DOHH2 (cell line): ENCODE data around the gene SMC4.

Experiments
- H3F3A ChIP-seq: fragments of 200-600 bp; sonication (generic), shearing (Covaris generic); 2 replicates; pipeline ENCODE4 v1.6.0; 2016; ENCODE audit warnings: antibody characterized with exemption, mild to moderate bottlenecking; ENCODE audit not compliant: control insufficient read depth, insufficient read depth
- H3K27ac ChIP-seq: fragments of 200-600 bp; sonication (generic); 2 replicates; pipeline ENCODE4 v1.5.1; 2014; ENCODE audit warnings: low read depth, mild to moderate bottlenecking, low read length, moderate library complexity
- H3K27me3 ChIP-seq: fragments of 200-600 bp; sonication (generic); 2 replicates; pipeline ENCODE4 v1.6.1; 2014; ENCODE audit warnings: mild to moderate bottlenecking, low read length, mixed read lengths; ENCODE audit not compliant: control insufficient read depth
- H3K36me3 ChIP-seq: fragments of 200-600 bp; sonication (generic); 2 replicates; pipeline ENCODE4 v1.6.1; 2014; ENCODE audit warnings: mild to moderate bottlenecking, low read length, moderate library complexity, mixed read lengths; ENCODE audit not compliant: control insufficient read depth
- H3K4me1 ChIP-seq: fragments of 200-600 bp; sonication (generic); 2 replicates; pipeline ENCODE4 v1.6.1; 2014; ENCODE audit warnings: mild to moderate bottlenecking, low read length, mixed read lengths; ENCODE audit not compliant: control insufficient read depth
- H3K4me2 ChIP-seq: fragments of 200-600 bp; sonication (generic); 2 replicates; pipeline ENCODE4 v1.6.0; 2014; ENCODE audit warnings: mild to moderate bottlenecking, low read length, moderate library complexity
- H3K4me3 ChIP-seq: fragments of 200-600 bp; sonication (generic); 2 replicates; pipeline ENCODE4 v1.5.1; 2014; ENCODE audit warnings: mild to moderate bottlenecking, low read length, mixed read lengths
- H3K79me2 ChIP-seq: fragments of 200-600 bp; sonication (generic); 2 replicates; pipeline ENCODE4 v1.6.1; 2014; ENCODE audit warnings: mild to moderate bottlenecking, low read length, mixed read lengths; ENCODE audit not compliant: control insufficient read depth
- H3K9me2 ChIP-seq: fragments of 200-600 bp; sonication (generic); replicated peaks from 2 replicates; pipeline ENCODE4 v1.6.1; 2014; ENCODE audit warnings: mild to moderate bottlenecking, low read length, mixed read lengths; ENCODE audit not compliant: control insufficient read depth
- H3K9me3 ChIP-seq: fragments of 200-600 bp; sonication (generic); 2 replicates; pipeline ENCODE4 v1.6.1; 2014; ENCODE audit warnings: antibody characterized with exemption, low read length, mixed read lengths; ENCODE audit not compliant: control insufficient read depth, insufficient read depth
- H4K20me1 ChIP-seq: fragments of 200-600 bp; sonication (generic); 2 replicates; pipeline ENCODE4 v1.6.0; 2014; ENCODE audit warnings: low read depth, mild to moderate bottlenecking, antibody characterized with exemption, low read length, moderate library complexity; ENCODE audit not compliant: control insufficient read depth, insufficient read depth
- CTCF ChIP-seq: fragments of 200-600 bp; sonication (generic); IDR thresholded peaks from one replicate; pipeline ENCODE4 v1.5.1; 2014; ENCODE audit warnings: antibody characterized with exemption, mild to moderate bottlenecking, low read depth, low read length; ENCODE audit not compliant: poor library complexity, severe bottlenecking
- EZH2phosphoT487 ChIP-seq: fragments of 200-600 bp; sonication (generic); IDR thresholded peaks from 2 replicates; pipeline ENCODE4 v1.6.1; 2017; ENCODE audit warnings: borderline replicate concordance, mild to moderate bottlenecking, antibody characterized with exemption, low read length, moderate library complexity, mixed read lengths

SMC4 gene

DNA sequence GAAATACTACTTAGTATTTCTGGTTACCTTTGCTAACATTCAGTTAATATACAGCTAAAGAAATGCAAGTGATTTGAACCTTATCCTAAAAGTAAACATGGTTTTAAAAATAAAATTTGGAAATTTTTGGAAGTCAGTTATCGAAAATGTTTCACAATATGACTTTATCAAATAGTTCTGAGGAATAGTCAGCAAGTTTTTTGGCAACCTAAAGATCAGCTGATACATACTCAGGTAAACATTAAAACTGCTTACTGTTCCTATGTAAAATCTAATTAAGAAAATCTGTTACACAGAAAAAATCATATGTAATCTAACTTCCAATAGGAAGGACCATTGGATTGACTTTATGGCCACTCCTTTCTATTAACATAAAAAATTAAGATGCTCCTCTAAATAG is 24.5 kb upstream of the SMC4 start:
- Histone ChIP-seq H3F3A (no peaks in the 10 kb centered on the region), H3K79me2 (no peaks in the 10 kb centered on the region), H3K36me3 (peaks cover 50% of the 10 kb centered on the region), H3K4me3 (no peak overlapping the region), H3K27me3 (no peaks in the 10 kb centered on the region), H4K20me1 (no peaks in the 10 kb centered on the region), H3K27ac (no peak overlapping the region), H3K4me1 (peaks cover 12% of the 10 kb centered on the region), H3K9me3 (no peaks in the 10 kb centered on the region), H3K4me2 (no peak overlapping the region), H3K9me2 (no peaks in the 10 kb centered on the region)
- TF ChIP-seq EZH2phosphoT487 (no peak), CTCF (no peak)

GRCh38 chr3:160376681-160377080 is 22.8 kb upstream of the SMC4 start:
- no peaks in the 10 kb centered on the region for H3F3A ChIP-seq
- H3K4me3 ChIP-seq = no peak overlapping the region
- no peaks in the 10 kb centered on the region for H3K9me3 ChIP-seq
- H4K20me1 ChIP-seq = no peaks in the 10 kb centered on the region
- no peak overlapping the region for H3K4me2 ChIP-seq
- H3K79me2 ChIP-seq = 0 out of 2 replicates have a peak, but pooled peaks cover 2% of the 10 kb centered on the region
- no peaks in the 10 kb centered on the region for H3K27me3 ChIP-seq
- peaks cover 56% of the 10 kb centered on the region for H3K36me3 ChIP-seq
- H3K9me2 ChIP-seq = no peaks in the 10 kb centered on the region
- no peak for TF ChIP-seq EZH2phosphoT487
- TF ChIP-seq CTCF = no peak
- no peaks in the 10 kb centered on the region for H3K4me1 ChIP-seq
- H3K27ac ChIP-seq = no peak overlapping the region

DNA sequence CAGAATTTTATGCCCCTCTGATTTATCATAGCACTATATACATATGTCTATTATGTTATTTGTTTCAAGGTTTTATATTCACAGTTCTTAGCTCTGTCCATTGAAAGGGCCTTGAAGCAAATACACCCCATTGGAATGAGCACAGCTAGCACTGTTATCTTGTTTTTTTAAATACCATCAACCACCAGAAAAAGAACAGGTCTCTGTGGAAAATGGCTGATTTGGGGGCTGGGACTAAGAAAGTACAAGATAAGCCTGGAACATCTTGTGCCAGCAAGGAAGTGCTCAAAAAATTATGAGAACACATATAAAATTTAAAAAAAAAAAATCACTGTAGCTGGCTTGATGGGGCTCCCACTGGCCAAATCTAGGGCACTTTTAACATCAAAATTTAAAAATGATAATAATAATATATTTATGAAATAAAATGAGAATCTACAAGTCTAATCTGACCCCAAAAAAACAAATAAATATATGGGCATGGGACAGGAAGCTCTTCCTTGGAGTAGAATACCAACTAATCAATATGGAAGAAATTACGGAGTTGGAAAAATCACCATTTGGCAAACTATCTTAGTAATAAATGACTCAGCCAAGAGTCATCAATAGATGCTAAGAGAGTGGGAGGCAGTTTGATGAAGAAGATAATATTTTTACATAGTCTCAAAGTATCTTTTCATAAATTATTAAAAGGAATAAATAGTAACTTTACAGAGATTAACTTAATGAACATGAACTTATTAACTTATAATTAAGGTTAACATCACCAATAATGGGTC is 20.9 kb upstream of the SMC4 start:
- Histone ChIP-seq H3F3A (no peaks in the 10 kb centered on the region), H3K9me2 (no peaks in the 10 kb centered on the region), H3K4me3 (no peak overlapping the region), H4K20me1 (no peaks in the 10 kb centered on the region), H3K79me2 (peaks cover 11% of the 10 kb centered on the region), H3K27me3 (no peaks in the 10 kb centered on the region), H3K4me1 (no peaks in the 10 kb centered on the region), H3K9me3 (no peaks in the 10 kb centered on the region), H3K36me3 (peaks cover 58% of the 10 kb centered on the region), H3K27ac (no peak overlapping the region), H3K4me2 (no peak overlapping the region)
- TF ChIP-seq EZH2phosphoT487 = no peak
- no peak for TF ChIP-seq CTCF
